AG09309 (cell line): ENCODE data around the gene LHFPL2.

Experiments
- DNase-seq: peaks from one replicate; pipeline ENCODE4 v3.0.0-alpha.2; 2010; ENCODE audit warnings: low read depth
- H3K4me3 ChIP-seq: 2 replicates; pipeline ENCODE4 v1.5.1; 2011; ENCODE audit warnings: mild to moderate bottlenecking, low read depth, low read length, moderate library complexity; ENCODE audit not compliant: control insufficient read depth
- TF ChIP-seq, protein P1 (sequence below): IDR thresholded peaks from 2 replicates; pipeline ENCODE4 v1.5.1; 2011; ENCODE audit warnings: mild to moderate bottlenecking, low read depth, low read length, inconsistent platforms; ENCODE audit not compliant: insufficient read depth, control insufficient read depth; ENCODE audit errors: missing control alignments

Gene LHFPL2

DNA sequence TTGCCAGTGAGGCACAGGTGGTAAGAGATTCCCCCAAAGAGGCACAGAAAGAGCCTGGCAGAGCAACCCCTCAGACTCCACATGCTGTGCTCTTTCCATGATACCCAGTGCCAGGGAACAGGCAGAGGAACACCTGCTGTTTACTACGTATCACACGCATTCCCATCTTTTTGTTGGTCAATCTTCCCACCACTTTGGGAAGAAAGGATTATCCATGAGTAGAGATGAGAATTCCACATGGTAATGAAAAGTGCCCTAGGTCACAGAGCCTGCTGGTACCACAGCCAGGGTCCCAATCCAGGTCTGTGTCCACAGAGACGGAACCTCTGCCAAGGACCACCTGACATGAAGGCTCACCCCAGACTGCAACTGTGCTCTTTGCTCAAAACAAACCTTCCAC lies 86.6 kb downstream of the LHFPL2 start:
- DNase-seq = no peak
- H3K4me3 ChIP-seq = no peak overlapping the region
- TF ChIP-seq, protein P1, sequence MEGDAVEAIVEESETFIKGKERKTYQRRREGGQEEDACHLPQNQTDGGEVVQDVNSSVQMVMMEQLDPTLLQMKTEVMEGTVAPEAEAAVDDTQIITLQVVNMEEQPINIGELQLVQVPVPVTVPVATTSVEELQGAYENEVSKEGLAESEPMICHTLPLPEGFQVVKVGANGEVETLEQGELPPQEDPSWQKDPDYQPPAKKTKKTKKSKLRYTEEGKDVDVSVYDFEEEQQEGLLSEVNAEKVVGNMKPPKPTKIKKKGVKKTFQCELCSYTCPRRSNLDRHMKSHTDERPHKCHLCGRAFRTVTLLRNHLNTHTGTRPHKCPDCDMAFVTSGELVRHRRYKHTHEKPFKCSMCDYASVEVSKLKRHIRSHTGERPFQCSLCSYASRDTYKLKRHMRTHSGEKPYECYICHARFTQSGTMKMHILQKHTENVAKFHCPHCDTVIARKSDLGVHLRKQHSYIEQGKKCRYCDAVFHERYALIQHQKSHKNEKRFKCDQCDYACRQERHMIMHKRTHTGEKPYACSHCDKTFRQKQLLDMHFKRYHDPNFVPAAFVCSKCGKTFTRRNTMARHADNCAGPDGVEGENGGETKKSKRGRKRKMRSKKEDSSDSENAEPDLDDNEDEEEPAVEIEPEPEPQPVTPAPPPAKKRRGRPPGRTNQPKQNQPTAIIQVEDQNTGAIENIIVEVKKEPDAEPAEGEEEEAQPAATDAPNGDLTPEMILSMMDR = no peak

DNA sequence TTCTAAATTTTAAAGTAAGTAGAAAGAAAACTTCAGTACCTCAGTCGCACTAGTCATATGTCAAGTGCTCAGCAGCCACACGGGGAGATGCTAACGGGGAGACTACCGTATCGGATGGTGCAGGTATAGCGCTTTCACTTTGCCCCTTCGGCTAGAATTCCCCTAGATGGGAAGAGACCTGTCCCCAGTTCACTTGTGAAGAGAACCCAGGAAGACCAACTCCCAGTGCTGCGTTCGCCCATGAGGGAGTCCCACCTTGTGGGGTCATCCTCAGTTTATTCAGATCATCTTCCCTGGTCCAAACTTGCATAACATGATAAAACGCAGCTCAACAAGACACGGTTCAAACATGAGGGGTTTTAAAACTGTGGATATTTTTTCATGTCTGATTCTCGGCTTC lies 87.3 kb downstream of the LHFPL2 start:
- no peak overlapping the region for H3K4me3 ChIP-seq
- TF ChIP-seq, protein P1 = no peak

DNA sequence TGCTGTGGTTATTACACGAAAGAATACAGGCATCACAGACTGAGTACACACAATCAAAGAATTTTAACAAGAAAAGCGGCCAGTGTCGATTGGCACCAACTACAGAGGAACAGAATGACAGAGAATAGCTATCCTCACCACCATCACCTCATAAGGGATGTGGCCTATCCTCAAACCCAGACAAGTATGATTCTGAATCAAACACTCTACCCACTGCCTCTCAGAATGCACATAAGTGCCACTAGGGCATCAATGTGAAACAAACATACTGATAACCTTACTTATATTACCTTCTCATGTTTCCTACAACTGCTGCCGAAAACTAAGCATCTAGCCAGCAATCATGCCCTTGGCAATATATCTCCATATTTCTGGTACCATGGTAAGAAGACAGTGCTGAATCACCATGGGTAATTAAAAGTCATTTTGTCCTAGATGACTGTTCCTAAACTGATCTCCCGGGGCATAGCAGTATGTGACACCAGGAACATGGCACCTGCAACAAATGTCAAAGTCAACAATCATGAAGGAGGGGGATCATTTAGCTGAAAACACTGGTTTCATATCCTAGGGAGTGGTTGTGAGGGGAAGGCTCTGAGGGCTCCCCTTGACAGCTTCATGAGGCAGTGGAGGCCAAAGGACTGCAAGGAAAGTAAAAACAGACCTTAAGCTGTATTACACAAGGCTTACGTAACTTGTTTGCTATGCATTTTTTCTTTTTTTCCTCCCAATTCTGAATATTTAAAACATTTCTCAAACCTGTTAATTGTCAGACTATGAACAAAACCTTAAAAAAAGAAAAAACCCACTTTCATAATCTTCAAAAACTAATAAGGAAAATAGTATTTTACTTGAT lies 88.3 kb downstream of the LHFPL2 start:
- DNase-seq = no peak
- TF ChIP-seq, protein P1 = no peak
- H3K4me3 ChIP-seq = no peak overlapping the region

More for the DNA sequence above, 87.3 kb downstream of the LHFPL2 start:
- DNase-seq = no peak

DNA sequence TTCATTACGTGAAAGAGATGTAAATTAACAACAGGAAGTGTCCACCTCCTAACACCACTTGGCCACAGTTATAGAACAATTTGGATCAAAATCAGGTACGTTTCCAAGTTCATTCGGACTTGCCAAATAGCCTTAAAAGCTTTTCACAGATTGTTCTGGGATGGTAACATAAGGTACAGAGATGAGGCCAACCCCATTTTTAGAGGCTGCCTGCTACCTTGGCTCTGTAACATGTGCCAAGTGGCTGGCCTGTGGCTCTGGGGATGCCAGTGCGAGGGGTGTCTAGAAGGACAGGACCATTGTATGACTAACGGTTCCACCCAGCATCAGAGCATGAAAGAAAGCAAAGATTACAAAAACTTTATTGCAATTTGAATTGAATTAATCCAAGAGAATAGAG lies 91.0 kb downstream of the LHFPL2 start:
- H3K4me3 ChIP-seq = no peak overlapping the region
- no peak for DNase-seq
- TF ChIP-seq, protein P1 = no peak

DNA sequence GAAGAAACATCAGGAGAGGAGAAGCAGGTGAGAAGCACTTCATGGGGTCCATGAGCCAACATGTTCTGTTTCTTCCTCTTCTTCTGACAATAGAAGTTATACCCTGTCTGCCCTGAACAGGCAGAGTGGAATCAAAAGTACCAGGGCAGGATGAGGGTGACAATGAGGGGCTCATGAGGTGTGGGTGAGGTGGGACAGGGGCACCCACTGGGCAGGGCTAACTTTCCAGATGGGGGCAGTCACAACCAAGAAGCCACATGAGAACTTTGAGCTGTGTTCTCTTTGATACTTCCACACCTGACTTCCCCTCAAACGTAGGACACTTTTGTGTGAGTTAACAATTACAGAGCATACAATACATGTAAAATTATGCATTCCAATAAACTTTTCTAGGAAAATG lies 92.7 kb downstream of the LHFPL2 start:
- no peak overlapping the region for H3K4me3 ChIP-seq
- DNase-seq = no peak
- TF ChIP-seq, protein P1 = no peak

DNA sequence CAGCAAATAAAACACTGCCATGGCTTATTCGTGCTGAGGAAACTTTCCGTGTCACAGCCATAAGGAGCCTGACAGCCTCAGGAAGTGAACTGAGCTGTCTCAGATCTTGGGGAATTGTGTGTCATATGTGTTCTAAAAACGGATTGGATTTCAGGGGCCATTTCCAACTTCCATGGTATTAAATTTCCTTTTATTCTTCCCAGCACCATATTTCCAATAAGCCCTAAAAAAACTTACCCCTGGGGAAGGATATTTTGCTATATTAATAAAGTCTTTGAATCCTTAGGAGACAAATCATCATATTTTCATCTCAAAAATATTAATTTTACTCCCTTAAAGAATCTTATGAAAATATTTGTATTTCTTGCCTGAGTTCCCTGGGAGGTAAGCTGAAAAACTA lies 93.9 kb downstream of the LHFPL2 start:
- DNase-seq = no peak
- TF ChIP-seq, protein P1 = no peak
- no peak overlapping the region for H3K4me3 ChIP-seq
